Lower leg skin (tissue), 4 donors: ENCODE data around the gene ALS2. TPM values are rescaled to one million over a fixed set of nuclear protein-coding genes. Genes with fewer than 3 reads are reported as not detected.

Source experiments
- DNase-seq, 2 donors: peaks; one replicate each; pipeline ENCODE4 v3.0.0-alpha.2; 2019; ENCODE audit warnings: low spot score in 2 of 2
- H3K4me3 ChIP-seq: fragments of 200-600 bp; sonication (generic); 2 replicates; pipeline ENCODE4 v1.5.1; 2017; ENCODE audit warnings: mild to moderate bottlenecking, low read depth; ENCODE audit not compliant: poor library complexity, severe bottlenecking
- POLR2A ChIP-seq, 2 donors: fragments of 450-650 bp; IDR thresholded peaks; one replicate each; pipeline ENCODE4 v1.6.1; 2016 to 2017; ENCODE audit warnings: antibody characterized with exemption in 2 of 2, mild to moderate bottlenecking in 1 of 2, moderate library complexity in 1 of 2
- WGBS, 2 donors: methylation state at CpG; one replicate each; pipeline ENCODE4 v1.1.5; 2018; 5-methylcytosine and 5-hydroxymethylcytosine counted together
- intact Hi-C: fragments of 100-400 bp; cut with DNase I; formaldehyde crosslinking; loops from one replicate; pipeline ENCODE4 v1.15.0; 2023; ENCODE audit warnings: low total_unique reads
- total RNA-seq, 4 donors: library from RNA; depleted of rRNA; stranded (reverse); fragments of >200 nt; gene quantifications; one replicate each; pipeline ENCODE4 v1.1.0, GENCODE V29; 2016
- TF ChIP-seq, protein P1 (sequence below), 3 donors: fragments of 450-650 bp; IDR thresholded peaks; one replicate each; pipeline ENCODE4 v1.5.1; 2016; ENCODE audit warnings: antibody characterized with exemption in 3 of 3, mild to moderate bottlenecking in 3 of 3, moderate library complexity in 2 of 3

The ALS2 gene
- total RNA-seq, 4 donors from 2014 or later, result 8.6 to 26.4 (median 17.9) TPM

GRCh38 chr2:201656102-201656501, 124.6 kb downstream of the ALS2 start:
- intact Hi-C loops, result no loop called here
- no peak for DNase-seq
- TF ChIP-seq POLR2A (IDR thresholded peaks at IDR 0.05), result no peak
- TF ChIP-seq, protein P1, sequence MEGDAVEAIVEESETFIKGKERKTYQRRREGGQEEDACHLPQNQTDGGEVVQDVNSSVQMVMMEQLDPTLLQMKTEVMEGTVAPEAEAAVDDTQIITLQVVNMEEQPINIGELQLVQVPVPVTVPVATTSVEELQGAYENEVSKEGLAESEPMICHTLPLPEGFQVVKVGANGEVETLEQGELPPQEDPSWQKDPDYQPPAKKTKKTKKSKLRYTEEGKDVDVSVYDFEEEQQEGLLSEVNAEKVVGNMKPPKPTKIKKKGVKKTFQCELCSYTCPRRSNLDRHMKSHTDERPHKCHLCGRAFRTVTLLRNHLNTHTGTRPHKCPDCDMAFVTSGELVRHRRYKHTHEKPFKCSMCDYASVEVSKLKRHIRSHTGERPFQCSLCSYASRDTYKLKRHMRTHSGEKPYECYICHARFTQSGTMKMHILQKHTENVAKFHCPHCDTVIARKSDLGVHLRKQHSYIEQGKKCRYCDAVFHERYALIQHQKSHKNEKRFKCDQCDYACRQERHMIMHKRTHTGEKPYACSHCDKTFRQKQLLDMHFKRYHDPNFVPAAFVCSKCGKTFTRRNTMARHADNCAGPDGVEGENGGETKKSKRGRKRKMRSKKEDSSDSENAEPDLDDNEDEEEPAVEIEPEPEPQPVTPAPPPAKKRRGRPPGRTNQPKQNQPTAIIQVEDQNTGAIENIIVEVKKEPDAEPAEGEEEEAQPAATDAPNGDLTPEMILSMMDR (IDR thresholded peaks at IDR 0.05), result no peak
- H3K4me3 ChIP-seq, result no peak overlapping the region
- 94% methylated on average over 11 of the region's 11 CpGs for WGBS, 2 donors

GRCh38 chr2:201654616-201655384, 125.9 kb downstream of the ALS2 start:
- DNase-seq, result no peak
- no peak overlapping the region for H3K4me3 ChIP-seq
- intact Hi-C loops, result no loop called here
- TF ChIP-seq, protein P1 (IDR thresholded peaks at IDR 0.05), result no peak
- TF ChIP-seq POLR2A (IDR thresholded peaks at IDR 0.05), result no peak
- WGBS, 2 donors, result 76 to 78% methylated on average over 5 of the region's 5 CpGs

GRCh38 chr2:201653221-201653620, 127.5 kb downstream of the ALS2 start:
- no peak overlapping the region for H3K4me3 ChIP-seq
- WGBS, 2 donors, result 70 to 82% methylated on average over 6 of the region's 6 CpGs
- TF ChIP-seq POLR2A (IDR thresholded peaks at IDR 0.05), result no peak
- TF ChIP-seq, protein P1 (IDR thresholded peaks at IDR 0.05), result no peak
- intact Hi-C loops, result no loop called here
- DNase-seq, result no peak

Other genes starting within 250 kb of the ALS2 start
- gene TMEM237, start 137.4 kb downstream of the ALS2 start, total RNA-seq, result 10 to 100 TPM; 39.1 to 69.4 (median 47.9) TPM
- under 1 TPM in 1 of 4 donors, not detected in 3; 0.58 TPM for gene MPP4, start 82.3 kb downstream of the ALS2 start, total RNA-seq
- under 1 TPM; 0.27 to 0.91 (median 0.38) TPM for gene CDK15, start 25.6 kb upstream of the ALS2 start, total RNA-seq